ENCODE results near the gene KRT84. TPM values are rescaled to one million over a fixed set of nuclear protein-coding genes. Genes with fewer than 3 reads are reported as not detected.
"Not testable (repeated sequence)": the region's sequence is repeated elsewhere in the genome, so short reads cannot be mapped to it uniquely, and the experiment has no call there.

KRT84 gene
- total RNA-seq, 1 experiment from 2014 or later, result not detected

DNA sequence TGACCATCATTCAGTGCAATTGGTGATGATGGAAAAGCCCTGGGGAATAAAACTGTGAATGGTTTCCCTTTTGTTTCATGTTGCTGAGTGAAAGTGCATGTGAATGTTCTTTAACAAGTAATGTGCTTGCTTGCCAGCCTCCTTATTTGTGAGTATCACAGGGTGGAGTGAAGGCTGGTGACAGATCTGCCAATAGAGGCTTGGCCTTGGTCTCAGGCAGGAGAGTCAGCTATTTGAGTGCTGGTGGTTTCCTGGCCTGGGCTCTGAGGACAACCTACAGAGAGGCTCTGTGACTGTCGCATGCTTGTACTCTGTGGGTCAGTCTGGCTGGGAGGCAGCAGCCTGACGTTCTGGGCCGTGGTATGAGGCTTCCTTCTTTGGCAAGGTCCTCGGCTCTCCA is 38.9 kb downstream of the KRT84 start (continued):
- TF ChIP-seq ZNF219 (CRISPR knock-in tag; IDR thresholded peaks at IDR 0.05; ENCODE audit: borderline replicate concordance) (no peak), ZNF263 (CRISPR knock-in tag; IDR thresholded peaks at IDR 0.05; ENCODE audit: low read depth) (no peak), ESRRA (CRISPR knock-in tag; IDR thresholded peaks at IDR 0.05; ENCODE audit: borderline replicate concordance) (no peak)
- TF ChIP-seq, protein P1, sequence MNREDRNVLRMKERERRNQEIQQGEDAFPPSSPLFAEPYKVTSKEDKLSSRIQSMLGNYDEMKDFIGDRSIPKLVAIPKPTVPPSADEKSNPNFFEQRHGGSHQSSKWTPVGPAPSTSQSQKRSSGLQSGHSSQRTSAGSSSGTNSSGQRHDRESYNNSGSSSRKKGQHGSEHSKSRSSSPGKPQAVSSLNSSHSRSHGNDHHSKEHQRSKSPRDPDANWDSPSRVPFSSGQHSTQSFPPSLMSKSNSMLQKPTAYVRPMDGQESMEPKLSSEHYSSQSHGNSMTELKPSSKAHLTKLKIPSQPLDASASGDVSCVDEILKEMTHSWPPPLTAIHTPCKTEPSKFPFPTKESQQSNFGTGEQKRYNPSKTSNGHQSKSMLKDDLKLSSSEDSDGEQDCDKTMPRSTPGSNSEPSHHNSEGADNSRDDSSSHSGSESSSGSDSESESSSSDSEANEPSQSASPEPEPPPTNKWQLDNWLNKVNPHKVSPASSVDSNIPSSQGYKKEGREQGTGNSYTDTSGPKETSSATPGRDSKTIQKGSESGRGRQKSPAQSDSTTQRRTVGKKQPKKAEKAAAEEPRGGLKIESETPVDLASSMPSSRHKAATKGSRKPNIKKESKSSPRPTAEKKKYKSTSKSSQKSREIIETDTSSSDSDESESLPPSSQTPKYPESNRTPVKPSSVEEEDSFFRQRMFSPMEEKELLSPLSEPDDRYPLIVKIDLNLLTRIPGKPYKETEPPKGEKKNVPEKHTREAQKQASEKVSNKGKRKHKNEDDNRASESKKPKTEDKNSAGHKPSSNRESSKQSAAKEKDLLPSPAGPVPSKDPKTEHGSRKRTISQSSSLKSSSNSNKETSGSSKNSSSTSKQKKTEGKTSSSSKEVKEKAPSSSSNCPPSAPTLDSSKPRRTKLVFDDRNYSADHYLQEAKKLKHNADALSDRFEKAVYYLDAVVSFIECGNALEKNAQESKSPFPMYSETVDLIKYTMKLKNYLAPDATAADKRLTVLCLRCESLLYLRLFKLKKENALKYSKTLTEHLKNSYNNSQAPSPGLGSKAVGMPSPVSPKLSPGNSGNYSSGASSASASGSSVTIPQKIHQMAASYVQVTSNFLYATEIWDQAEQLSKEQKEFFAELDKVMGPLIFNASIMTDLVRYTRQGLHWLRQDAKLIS (CRISPR knock-in tag; IDR thresholded peaks at IDR 0.05; ENCODE audit: borderline replicate concordance), result no peak

DNA sequence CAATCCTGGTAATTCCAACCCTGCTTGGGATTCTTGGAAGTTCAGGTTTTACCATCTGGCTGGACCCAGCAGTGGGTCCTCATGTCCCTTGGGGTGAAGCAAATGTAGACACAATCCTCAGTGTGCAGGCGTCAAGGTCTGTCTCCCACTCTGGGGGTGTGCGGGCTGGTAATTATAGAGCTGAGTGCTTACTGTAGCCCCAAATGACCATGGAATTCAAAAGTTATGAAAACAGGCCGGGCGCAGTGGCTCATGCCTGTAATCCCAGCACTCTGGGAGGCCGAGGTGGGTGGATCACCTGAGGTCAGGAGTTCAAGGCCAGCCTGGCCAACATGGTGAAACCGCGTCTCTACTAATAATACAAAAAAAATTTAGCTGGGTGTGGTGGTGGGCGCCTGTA is 40.4 kb downstream of the KRT84 start:
- POLR2A ChIA-PET; H3K27me3 Mint-ChIP-seq (ENCODE audit: low read depth): not testable (repeated sequence)
- CTCF ChIA-PET, result interaction anchor here (0.7 to 2.3 kb wide), 7 partner anchors 25 to 535 kb away, joined by 3 to 7 read pairs (median 4); no protein-coding TSS in a partner anchor

DNA sequence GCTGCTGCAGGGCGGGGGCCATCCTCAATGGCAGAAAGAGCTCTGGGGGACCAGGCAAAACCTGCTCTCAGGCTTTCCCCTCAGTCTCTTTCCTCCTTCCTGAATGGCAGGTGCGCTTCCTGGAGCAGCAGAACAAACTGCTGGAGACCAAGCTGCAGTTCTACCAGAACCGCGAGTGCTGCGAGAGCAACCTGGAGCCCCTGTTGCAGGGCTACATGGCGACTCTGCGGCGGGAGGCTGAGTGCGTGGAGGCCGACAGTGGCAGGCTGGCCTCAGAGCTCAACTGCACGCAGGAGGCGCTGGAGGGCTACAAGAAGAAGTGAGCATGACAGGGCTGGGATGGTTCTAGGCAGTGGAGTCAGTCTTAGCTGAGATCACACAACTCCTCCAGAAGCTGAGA is 41.3 kb downstream of the KRT84 start:
- ATAC-seq (no peak), DNase-seq (ENCODE audit: low spot score) (no peak)
- TF ChIP-seq ZNF416 (CRISPR knock-in tag; IDR thresholded peaks at IDR 0.05) (no peak), ZBTB21 (CRISPR knock-in tag; IDR thresholded peaks at IDR 0.05; ENCODE audit: borderline replicate concordance) (no peak), SP1 (CRISPR knock-in tag; conservative IDR thresholded peaks at IDR 0.05) (no peak), OVOL2 (CRISPR knock-in tag; IDR thresholded peaks at IDR 0.05; ENCODE audit: borderline replicate concordance) (no peak), ZNF396 (CRISPR knock-in tag; IDR thresholded peaks at IDR 0.05; ENCODE audit: borderline replicate concordance) (no peak), TP53 (CRISPR knock-in tag; IDR thresholded peaks at IDR 0.05) (no peak), MXD4 (CRISPR knock-in tag; IDR thresholded peaks at IDR 0.05; ENCODE audit: borderline replicate concordance) (no peak), GABPB1 (CRISPR knock-in tag; IDR thresholded peaks at IDR 0.05) (no peak), EMX1 (CRISPR knock-in tag; IDR thresholded peaks at IDR 0.05) (no peak)
- TF ChIP-seq, protein P2, sequence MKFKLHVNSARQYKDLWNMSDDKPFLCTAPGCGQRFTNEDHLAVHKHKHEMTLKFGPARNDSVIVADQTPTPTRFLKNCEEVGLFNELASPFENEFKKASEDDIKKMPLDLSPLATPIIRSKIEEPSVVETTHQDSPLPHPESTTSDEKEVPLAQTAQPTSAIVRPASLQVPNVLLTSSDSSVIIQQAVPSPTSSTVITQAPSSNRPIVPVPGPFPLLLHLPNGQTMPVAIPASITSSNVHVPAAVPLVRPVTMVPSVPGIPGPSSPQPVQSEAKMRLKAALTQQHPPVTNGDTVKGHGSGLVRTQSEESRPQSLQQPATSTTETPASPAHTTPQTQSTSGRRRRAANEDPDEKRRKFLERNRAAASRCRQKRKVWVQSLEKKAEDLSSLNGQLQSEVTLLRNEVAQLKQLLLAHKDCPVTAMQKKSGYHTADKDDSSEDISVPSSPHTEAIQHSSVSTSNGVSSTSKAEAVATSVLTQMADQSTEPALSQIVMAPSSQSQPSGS (CRISPR knock-in tag; IDR thresholded peaks at IDR 0.05; ENCODE audit: borderline replicate concordance, low read depth), result no peak
- TF ChIP-seq, protein P1 (CRISPR knock-in tag; IDR thresholded peaks at IDR 0.05; ENCODE audit: borderline replicate concordance), result no peak
- TF ChIP-seq, protein P3, sequence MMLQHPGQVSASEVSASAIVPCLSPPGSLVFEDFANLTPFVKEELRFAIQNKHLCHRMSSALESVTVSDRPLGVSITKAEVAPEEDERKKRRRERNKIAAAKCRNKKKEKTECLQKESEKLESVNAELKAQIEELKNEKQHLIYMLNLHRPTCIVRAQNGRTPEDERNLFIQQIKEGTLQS (CRISPR knock-in tag; conservative IDR thresholded peaks at IDR 0.05), result no peak
- POLR2A ChIA-PET, result no interaction called here
- CTCF ChIA-PET, result interaction anchor here (0.8 to 2.3 kb wide), 12 partner anchors 16 to 535 kb away, joined by 3 to 10 read pairs (median 3); no protein-coding TSS in a partner anchor
- H3K4me1 Mint-ChIP-seq, result no peaks in the 10 kb centered on the region
- H3K36me3 Mint-ChIP-seq, result peaks cover 3% of the 10 kb centered on the region; the same call in 1 of the 2 replicates
- peaks cover 13% of the 10 kb centered on the region for H3K9me3 Mint-ChIP-seq
- H3K4me3 Mint-ChIP-seq, result no peak overlapping the region
- no peak overlapping the region for H3K27ac Mint-ChIP-seq
- H3K27me3 Mint-ChIP-seq (ENCODE audit: low read depth), result no peaks in the 10 kb centered on the region

More for the DNA sequence above, 40.4 kb downstream of the KRT84 start:
- not testable (repeated sequence) for H3K4me1 Mint-ChIP-seq; H3K36me3 Mint-ChIP-seq; DNase-seq (ENCODE audit: low spot score); H3K27ac Mint-ChIP-seq; H3K4me3 Mint-ChIP-seq; ATAC-seq
- H3K9me3 Mint-ChIP-seq, result peaks cover 13% of the 10 kb centered on the region

Data from WTC11 (cell line).